KBM-7 (cell line): ENCODE results near the gene SERPINB10.

Experiments used
- DNase-seq: peaks from one replicate; pipeline ENCODE4 v3.0.0-alpha.2; 2015
- in situ Hi-C: fragments of 300-500 bp; cut with MboI; formaldehyde crosslinking; loops from 2 replicates; pipeline ENCODE4 v1.14.3; 2020; ENCODE audit warnings: low sequenced_read_pairs, low pct_unique_long_range_greater_than_20kb, mixed read lengths

The SERPINB10 gene

DNA sequence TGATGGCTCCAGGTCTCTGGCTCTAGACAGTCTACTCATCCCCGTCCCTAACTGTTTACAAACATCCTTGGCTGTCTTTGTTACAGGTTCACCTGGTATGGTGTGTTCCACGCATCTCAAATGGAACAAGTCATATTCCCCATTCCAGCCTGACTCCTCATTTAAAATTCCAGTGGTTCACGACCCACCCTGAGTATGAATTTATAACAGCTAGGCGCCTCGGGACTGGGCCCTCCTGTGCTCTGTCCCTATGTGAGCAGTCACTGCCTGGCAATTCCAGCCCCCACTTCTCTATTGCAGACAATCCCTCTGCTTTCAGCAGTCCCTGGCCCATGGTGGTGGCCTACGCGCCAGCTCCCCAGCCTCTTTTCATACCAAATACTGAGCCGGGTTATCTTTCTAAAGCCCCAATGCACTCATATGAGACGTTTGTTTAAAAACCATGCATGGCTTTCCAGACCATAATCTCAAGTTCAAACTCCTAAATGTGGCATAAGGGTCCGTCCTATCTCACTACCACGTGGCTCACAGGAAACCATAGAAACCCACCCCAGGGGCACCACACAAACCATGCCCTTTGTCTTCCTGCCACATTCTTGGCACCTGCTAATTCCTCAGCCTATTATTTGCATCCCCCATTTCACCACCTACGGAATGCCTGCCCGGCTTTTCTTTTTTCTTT is 63.7 kb downstream of the SERPINB10 start:
- in situ Hi-C loops = no loop called here
- no peak for DNase-seq

DNA sequence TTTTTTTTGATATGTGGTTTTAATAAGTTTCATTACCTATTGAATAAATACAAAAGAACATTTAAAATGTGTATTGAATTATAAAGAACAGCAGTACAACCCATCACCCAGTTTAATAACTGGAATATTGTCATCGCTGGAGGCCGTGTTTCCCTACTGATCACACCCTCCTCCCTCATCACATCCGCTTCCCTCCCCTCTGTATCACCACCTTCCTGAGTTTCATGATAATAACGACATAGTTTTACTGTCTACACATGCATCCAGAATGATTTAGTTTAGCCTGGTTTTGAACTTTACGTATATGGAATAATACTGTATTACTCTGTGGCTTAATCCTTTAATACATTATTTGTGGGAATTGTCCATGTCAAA is 64.2 kb downstream of the SERPINB10 start:
- no peak for DNase-seq
- in situ Hi-C loops = no loop called here

DNA sequence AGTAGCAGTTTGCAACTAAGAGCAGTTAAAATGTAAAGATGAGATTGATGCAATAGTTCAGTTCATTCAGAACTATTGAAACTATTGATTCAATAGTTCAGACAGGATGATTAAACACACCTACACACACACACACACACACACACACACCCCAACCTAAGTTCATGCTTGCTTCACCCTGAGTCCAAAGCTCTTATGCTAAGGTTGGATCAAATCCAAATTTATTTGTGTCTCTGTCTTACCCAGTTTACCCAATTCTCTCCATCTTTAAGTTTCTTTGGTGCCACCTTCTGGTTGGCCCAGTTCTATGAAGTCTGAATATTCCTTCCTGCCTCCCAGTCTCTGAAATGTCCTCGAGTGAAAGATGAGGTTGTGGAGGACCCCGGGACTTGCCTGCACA is 67.2 kb downstream of the SERPINB10 start:
- DNase-seq = peak; percentile 22
- in situ Hi-C loops = no loop called here

DNA sequence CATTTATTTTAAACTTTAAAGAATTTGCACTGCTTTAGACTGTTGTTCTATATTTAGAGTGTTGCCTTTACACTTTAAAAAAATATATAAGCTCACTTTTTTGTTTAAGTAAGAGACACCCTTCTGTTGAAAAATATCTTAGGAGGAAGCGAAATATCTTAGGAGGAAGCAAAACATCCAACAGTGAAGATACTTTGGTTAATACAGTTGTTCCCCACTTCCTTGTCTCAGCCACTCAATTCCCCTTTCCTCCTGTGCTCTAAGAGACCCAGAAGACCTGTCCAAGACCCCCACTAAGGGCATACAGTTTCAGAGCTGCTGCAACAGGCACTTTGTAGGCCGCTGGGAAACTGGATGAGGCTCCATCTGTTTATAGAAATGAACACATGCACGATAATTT is 67.9 kb downstream of the SERPINB10 start:
- in situ Hi-C loops = no loop called here
- DNase-seq = no peak

DNA sequence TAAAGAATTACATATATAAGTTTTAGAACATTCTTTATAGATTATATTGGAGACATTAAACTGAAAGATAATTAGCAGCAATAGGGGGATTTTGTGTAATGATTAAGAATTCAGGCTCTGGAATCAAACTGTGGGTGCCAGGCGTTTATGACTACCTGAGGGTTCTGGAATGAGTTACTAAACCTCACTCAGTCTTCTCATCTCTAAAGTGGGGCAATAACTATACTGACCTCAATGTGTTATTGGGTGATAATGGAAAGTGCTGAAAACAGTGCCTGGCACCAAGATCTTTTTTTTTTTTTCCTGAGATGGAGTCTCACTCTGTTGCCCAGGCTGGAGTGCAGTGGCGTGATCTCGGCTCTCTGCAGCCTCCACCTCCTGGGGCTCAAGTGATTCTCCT is 69.3 kb downstream of the SERPINB10 start:
- in situ Hi-C loops = no loop called here
- DNase-seq = no peak

DNA sequence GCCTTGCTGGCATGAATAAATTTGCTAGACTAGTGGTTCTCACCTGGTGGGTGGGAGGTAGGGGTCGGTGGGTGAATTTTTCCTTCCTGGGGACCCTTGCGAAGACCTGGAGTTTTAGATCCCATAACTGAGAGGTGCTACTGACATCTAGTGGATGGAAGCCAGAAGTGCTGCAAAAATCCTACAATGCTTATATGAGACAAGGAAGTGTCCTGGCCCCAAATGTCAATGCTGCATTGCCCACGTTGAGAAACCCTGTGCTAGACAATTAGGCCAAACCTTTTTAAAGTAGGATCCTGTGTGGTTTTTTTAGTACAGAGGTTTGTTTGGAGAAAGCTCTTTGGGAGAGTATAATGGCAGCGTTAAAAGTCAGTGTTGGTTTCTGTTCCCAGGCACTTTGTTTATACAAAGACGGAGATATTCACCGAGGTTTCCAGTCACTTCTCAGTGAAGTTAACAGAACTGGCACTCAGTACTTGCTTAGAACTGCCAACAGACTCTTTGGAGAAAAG is 71.7 kb downstream of the SERPINB10 start:
- peak; percentile 56 for DNase-seq
- in situ Hi-C loops = no loop called here

DNA sequence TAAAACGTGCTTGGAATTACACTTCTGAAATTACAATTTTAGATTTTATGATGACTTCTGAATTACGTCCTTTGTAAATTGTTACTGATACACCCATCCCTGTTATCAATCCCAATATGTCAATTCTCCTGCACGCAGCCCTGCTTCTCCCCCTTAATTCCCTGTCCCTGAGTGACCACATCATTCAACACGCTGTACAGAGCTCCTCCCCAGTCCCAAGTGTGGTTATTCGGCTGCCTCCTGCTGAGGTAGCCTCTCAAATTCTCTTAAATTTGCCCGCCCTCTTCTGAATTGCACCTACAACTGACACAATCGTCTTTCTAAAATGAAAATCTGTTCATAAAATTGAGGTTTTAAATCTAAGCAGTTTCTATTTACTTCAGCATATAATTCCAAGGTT is 72.3 kb downstream of the SERPINB10 start:
- in situ Hi-C loops = no loop called here
- no peak for DNase-seq

DNA sequence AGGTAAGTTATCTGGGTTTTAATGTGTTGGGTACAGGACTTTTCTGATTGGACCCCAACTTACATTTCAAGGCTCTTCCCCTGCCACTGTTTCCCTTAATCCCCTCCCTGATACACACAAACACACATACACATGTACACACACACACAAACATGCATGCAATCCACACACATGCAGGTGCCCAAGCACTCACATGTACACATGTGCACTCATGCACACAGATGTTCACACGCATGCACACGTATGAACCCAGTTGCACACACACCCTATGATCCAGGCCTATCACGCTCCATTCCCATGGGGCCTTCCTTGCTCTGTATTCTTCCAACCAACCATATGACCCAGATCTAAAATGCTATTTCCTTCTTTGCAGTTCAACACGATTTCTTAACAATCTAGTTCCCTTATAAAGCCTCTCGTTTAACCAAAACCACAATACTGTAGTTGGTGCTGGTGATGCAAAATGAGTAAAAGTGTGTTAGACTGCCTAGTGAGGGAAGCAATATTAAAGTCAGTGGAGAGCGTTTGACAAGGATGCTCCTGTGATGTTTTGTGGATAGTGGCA is 73.2 kb downstream of the SERPINB10 start:
- in situ Hi-C loops = no loop called here

DNA sequence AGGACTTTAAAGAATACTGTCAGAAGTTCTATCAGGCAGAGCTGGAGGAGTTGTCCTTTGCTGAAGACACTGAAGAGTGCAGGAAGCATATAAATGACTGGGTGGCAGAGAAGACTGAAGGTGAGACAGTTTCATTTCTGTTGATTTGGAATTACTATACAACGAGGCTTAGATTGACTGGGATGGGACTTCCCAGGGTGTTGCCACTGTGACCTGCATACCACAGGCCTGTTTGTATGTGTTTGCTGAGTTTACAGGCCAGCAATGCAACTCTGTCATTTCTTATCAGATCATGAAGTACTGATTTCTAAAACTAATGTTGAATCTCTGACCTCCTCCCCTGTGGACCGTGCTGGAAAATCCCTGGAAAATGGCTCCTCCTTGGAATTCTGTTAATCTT is 74.0 kb downstream of the SERPINB10 start:
- no peak for DNase-seq

More for the DNA sequence above, 73.2 kb downstream of the SERPINB10 start:
- DNase-seq = no peak

DNA sequence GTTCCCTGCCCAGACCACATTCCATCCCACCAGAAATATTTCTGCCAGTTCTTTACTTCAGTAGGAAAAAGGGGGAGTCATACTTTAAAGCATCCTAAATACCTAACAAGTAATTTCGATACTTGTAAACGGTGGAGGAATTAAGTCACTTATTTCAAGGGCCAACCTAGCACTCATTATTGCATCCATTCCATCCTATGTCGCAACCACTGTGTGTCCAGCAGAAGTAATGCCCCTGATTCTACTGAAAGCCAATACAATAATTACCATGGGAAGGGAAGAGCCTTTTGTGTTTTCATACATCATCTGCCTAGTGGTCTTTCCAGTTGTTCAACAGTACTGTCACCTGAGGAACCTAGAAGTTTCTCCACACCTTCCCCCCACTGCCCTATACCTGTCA is 74.6 kb downstream of the SERPINB10 start:
- DNase-seq = no peak
- in situ Hi-C loops = no loop called here

More for the DNA sequence above, 74.0 kb downstream of the SERPINB10 start:
- in situ Hi-C loops = no loop called here
